CD4-positive, alpha-beta T cell treated with Interleukin-6 for 4 hours (primary cell): ENCODE results near the gene NEK6.
A peak's percentile ranks its signal among the peaks of the same experiment; 100 is the strongest.

Source experiments
- DNase-seq: peaks from one replicate; pipeline ENCODE4 v3.0.0-alpha.2; 2020; ENCODE audit warnings: mixed read lengths

The NEK6 gene

GRCh38 chr9:124282442-124283227 is 24.9 kb downstream of the NEK6 start:
- no peak for DNase-seq

GRCh38 chr9:124283228-124283814 is 25.6 kb downstream of the NEK6 start:
- DNase-seq = no peak

GRCh38 chr9:124284237-124284831 is 26.6 kb downstream of the NEK6 start:
- DNase-seq = no peak

- no peak for DNase-seq
Observed at GRCh38 chr9:124284940-124285441, 27.2 kb downstream of the NEK6 start.

GRCh38 chr9:124285490-124285889 is 27.7 kb downstream of the NEK6 start:
- no peak for DNase-seq

- peak; percentile 24 for DNase-seq
Observed at GRCh38 chr9:124285903-124286291, 28.1 kb downstream of the NEK6 start.

- peak; percentile 24 for DNase-seq
Observed at GRCh38 chr9:124286292-124286931, 28.7 kb downstream of the NEK6 start.

- no peak for DNase-seq
Observed at GRCh38 chr9:124290053-124290591, 32.4 kb downstream of the NEK6 start.

GRCh38 chr9:124290743-124291554 is 33.2 kb downstream of the NEK6 start:
- no peak for DNase-seq

GRCh38 chr9:124291801-124292396 is 34.1 kb downstream of the NEK6 start:
- DNase-seq = no peak

GRCh38 chr9:124292696-124293593 is 35.2 kb downstream of the NEK6 start:
- no peak for DNase-seq

- peak; percentile 37 for DNase-seq
Observed at GRCh38 chr9:124293718-124294506, 36.2 kb downstream of the NEK6 start.

- DNase-seq = no peak
Observed at GRCh38 chr9:124295159-124295794, 37.5 kb downstream of the NEK6 start.

- no peak for DNase-seq
Observed at GRCh38 chr9:124296094-124296493, 38.3 kb downstream of the NEK6 start.

- DNase-seq = no peak
Observed at GRCh38 chr9:124296796-124297550, 39.2 kb downstream of the NEK6 start.

- no peak for DNase-seq
Observed at GRCh38 chr9:124297551-124297901, 39.8 kb downstream of the NEK6 start.

- DNase-seq = no peak
Observed at GRCh38 chr9:124297915-124298645, 40.3 kb downstream of the NEK6 start.

GRCh38 chr9:124298646-124299235 is 41.0 kb downstream of the NEK6 start:
- DNase-seq = no peak
